D721Med (cell line): Measurements from ENCODE around the gene RPL36A.

ENCODE experiments used
- DNase-seq: peaks from one replicate; pipeline ENCODE4 v3.0.0; 2011; ENCODE audit warnings: low spot score; ENCODE audit not compliant: insufficient read length
- FAIRE-seq: peaks from 2 replicates; lab custom pipeline; 2011; peaks lifted over from hg19 to GRCh38; lab: Jason Lieb, UNC
- TF ChIP-seq, protein P1 (sequence below): IDR thresholded peaks from 2 replicates; pipeline ENCODE4 v1.5.1; 2012; ENCODE audit warnings: mild to moderate bottlenecking, control low read depth; ENCODE audit not compliant: insufficient read depth; ENCODE audit errors: missing control alignments

Gene RPL36A

DNA sequence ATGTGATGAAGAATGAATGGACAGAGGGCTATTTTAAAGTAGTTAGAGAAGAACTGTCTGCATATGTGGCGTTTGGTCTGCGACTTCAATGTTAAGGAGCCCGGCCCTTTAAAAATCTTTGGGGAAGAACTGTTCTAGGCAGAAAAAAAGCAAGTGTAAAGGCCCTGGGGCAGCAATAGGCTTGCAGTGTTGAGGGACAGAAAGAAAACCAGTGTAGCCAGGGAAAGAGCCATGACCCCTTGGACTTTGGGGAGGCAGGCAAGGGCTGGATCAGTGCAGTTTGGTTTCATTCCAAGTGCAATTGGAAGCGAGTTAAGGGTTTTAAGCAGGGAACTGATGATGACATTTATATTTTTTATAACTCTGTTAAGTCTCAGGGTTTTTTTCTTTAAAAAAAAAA, 9.0 kb downstream of the RPL36A start:
- TF ChIP-seq, protein P1, sequence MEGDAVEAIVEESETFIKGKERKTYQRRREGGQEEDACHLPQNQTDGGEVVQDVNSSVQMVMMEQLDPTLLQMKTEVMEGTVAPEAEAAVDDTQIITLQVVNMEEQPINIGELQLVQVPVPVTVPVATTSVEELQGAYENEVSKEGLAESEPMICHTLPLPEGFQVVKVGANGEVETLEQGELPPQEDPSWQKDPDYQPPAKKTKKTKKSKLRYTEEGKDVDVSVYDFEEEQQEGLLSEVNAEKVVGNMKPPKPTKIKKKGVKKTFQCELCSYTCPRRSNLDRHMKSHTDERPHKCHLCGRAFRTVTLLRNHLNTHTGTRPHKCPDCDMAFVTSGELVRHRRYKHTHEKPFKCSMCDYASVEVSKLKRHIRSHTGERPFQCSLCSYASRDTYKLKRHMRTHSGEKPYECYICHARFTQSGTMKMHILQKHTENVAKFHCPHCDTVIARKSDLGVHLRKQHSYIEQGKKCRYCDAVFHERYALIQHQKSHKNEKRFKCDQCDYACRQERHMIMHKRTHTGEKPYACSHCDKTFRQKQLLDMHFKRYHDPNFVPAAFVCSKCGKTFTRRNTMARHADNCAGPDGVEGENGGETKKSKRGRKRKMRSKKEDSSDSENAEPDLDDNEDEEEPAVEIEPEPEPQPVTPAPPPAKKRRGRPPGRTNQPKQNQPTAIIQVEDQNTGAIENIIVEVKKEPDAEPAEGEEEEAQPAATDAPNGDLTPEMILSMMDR = no peak
- FAIRE-seq (no peak), DNase-seq (no peak)

DNA sequence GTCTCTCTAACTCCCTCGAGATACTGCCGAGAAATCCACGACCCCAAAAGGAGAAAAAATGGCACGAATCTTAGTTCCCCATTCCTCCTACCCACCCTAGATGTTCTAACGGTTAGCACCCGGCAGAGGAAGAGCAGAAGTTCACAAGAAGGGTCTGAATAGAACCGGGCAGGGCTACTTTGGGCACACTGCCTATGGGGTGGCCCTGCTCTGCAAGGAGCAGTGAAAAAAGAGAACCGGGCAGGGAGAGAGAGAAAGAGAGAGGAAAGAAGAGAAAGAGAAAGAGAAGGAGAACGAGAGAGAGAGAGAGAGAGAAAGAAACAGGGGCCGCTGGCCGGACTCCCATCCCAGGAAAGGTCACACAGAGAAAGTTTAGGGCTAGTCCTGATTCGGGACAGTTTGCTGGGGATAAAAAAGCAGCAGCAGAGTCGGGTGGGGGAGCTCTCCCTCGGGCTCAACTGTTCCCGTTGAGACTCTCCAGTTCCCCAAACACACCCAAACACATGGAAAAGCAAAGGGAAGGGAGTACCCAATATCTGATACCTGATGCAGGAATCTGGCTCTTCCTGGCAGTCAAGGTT, 16.4 kb downstream of the RPL36A start:
- TF ChIP-seq, protein P1 = no peak
- FAIRE-seq (no peak), DNase-seq (no peak)

DNA sequence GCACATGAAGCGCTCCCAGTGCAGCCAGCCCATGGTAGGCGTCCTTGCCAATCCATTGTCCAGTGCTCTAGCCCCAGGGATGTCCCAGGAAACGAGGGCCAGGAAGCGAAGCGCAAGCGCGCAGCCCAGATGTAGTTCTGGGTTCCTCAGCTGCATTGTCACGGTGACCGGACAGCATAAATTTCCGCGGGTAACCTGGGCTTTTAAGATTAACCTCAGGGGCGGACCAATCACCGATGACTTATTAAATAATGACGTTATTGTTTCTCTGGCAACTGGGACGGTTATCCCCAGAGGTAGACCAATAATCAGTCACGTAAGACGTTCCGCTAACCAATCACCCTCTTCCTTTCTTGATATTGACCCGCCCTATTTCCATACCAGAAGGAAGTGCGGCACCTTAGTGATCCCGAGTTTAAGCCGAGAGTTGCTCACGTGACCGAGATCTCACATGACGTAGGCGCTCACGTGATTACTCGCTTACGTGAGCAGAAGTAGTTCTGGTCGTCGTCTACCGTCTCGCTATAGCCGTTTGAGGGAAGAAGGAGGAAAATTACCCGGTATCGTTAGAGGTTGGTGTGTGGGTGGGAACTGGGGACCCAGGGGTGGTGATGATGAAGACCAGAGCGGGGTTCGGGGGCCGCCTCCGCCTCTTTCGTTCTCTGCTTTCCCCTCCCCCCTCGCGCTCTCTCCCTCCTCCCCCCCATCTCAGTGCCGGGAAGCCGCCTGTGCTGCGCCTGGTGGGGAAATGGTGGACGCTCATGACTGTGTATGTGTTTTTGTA, 17.1 kb downstream of the RPL36A start, which contains the start of the genes GLA and HNRNPH2:
GLA (minus strand) TSS at position 178 of the 784 bp plus-strand sequence; CDS start at position 156, 22 bp downstream.
HNRNPH2 (plus strand) TSS at position 475 of the 784 bp plus-strand sequence. CDS start 3,767 bp downstream, outside the sequence.
- TF ChIP-seq, protein P1 = no peak
- FAIRE-seq = peak; percentile 97

DNA sequence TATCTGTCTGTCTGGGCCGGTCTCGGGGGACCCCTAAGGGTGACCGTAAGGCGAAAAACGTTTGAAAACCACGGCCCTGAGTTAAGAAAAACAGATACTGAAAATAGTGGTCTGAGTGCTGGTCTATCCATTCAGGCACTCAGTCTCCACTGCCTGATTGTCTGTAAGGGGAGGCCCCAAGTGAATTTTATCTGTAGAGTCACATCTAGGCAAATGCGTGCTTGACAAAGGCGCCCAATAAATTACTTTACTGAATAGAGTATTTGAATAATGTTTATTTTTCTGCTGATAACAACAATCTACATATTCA, 17.7 kb downstream of the RPL36A start:
- DNase-seq (no peak), FAIRE-seq (no peak)
- TF ChIP-seq, protein P1 = no peak

More for the DNA sequence above, 17.1 kb downstream of the RPL36A start, which contains the start of the genes GLA and HNRNPH2:
- DNase-seq = peak; percentile 27

DNA sequence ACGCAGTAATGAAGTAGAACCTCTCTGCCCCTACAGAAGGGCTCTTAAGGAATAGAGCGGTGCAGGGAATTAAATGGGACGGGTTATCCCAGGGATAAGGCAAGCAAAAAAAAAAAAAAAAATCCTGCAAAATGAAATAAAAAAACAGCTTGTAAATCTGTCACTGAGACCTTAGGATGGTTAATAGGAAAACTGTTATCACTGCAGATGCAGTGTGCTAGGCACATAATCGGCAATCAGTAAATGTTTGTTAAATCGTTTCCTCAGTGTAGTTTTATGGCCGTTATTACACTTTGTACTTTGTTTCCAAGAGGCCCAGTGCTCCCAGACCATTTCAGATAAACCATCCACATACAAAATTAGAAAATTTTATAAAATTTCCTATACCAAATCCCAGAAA, 18.2 kb downstream of the RPL36A start:
- TF ChIP-seq, protein P1 = no peak
- DNase-seq (no peak), FAIRE-seq (no peak)

DNA sequence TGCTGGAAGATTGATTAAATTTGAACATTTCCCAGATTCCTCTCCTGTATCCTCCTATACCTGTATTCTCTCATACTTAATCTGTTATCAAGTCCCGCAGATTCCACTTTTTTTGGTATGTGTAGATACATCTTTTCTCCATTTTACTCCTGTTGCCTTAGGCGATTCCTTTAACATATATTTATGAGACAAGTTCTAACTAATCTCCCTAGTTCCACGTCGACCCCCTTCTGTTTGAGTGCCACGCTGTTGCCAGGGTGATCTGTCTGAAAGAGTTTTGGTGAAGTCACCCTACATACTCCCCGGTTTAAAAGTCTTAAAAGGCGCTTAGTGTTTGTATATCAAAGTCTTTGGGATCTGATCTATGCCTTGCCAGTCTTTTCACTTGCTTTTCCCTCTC, 19.6 kb downstream of the RPL36A start:
- TF ChIP-seq, protein P1 = no peak

DNA sequence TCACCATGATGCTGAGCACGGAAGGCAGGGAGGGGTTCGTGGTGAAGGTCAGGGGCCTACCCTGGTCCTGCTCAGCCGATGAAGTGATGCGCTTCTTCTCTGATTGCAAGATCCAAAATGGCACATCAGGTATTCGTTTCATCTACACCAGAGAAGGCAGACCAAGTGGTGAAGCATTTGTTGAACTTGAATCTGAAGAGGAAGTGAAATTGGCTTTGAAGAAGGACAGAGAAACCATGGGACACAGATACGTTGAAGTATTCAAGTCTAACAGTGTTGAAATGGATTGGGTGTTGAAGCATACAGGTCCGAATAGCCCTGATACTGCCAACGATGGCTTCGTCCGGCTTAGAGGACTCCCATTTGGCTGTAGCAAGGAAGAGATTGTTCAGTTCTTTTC, 21.2 kb downstream of the RPL36A start:
- DNase-seq = no peak
- no peak for FAIRE-seq
- TF ChIP-seq, protein P1 = no peak

More for the DNA sequence above, 19.6 kb downstream of the RPL36A start:
- DNase-seq (no peak), FAIRE-seq (no peak)
